ENCODE data around the gene SETD1A.

Gene SETD1A

GRCh38 chr16:30992931-30993816 lies 35.6 kb downstream of the SETD1A start:
- Histone ChIP-seq H3K4me2 (ENCODE audit: low read length) (peak overlapping the region; percentile 26; the same call in 1 of the 2 replicates), H3K9me3 (ENCODE audit: insufficient read depth, low read length) (no peaks in the 10 kb centered on the region), H3K27ac (ENCODE audit: low read length) (no peak overlapping the region), H3K36me3 (replicated peaks; ENCODE audit: low read depth, low read length) (no peaks in the 10 kb centered on the region), H3K79me2 (ENCODE audit: low read length) (no peaks in the 10 kb centered on the region), H3K27me3 (ENCODE audit: low read depth, low read length) (0 out of 2 replicates have a peak, but pooled peaks cover 7% of the 10 kb centered on the region), H4K20me1 (ENCODE audit: insufficient read depth, low read length) (no peaks in the 10 kb centered on the region), H3K4me3 (ENCODE audit: low read length) (no peak overlapping the region), H3K4me1 (ENCODE audit: low read length) (peaks cover 27% of the 10 kb centered on the region), H3K9ac (ENCODE audit: low read length) (no peak overlapping the region), H2AFZ (ENCODE audit: low read depth, low read length) (no peak overlapping the region)
- TF ChIP-seq CTCF (IDR thresholded peaks at IDR 0.05; ENCODE audit: low read depth, low read length) (no peak), EZH2phosphoT487 (IDR thresholded peaks at IDR 0.05; ENCODE audit: low read depth) (no peak)

GRCh38 chr16:30995927-30996323 lies 38.4 kb downstream of the SETD1A start:
- H3K4me3 ChIP-seq (ENCODE audit: low read length): peak overlapping the region; percentile 94
- H3K27ac ChIP-seq (ENCODE audit: low read length): peak overlapping the region; percentile 63; the same call in 1 of the 2 replicates
- 0 out of 2 replicates have a peak, but pooled peaks cover 7% of the 10 kb centered on the region for H3K27me3 ChIP-seq (ENCODE audit: low read depth, low read length)
- H3K4me1 ChIP-seq (ENCODE audit: low read length): peaks cover 19% of the 10 kb centered on the region; the same call in 1 of the 2 replicates
- H4K20me1 ChIP-seq (ENCODE audit: insufficient read depth, low read length): no peaks in the 10 kb centered on the region
- H3K9me3 ChIP-seq (ENCODE audit: insufficient read depth, low read length): no peaks in the 10 kb centered on the region
- no peaks in the 10 kb centered on the region for H3K79me2 ChIP-seq (ENCODE audit: low read length)
- H3K36me3 ChIP-seq (replicated peaks; ENCODE audit: low read depth, low read length): no peaks in the 10 kb centered on the region
- H3K9ac ChIP-seq (ENCODE audit: low read length): peak overlapping the region; percentile 97
- TF ChIP-seq EZH2phosphoT487 (IDR thresholded peaks at IDR 0.05; ENCODE audit: low read depth): no peak
- TF ChIP-seq CTCF (IDR thresholded peaks at IDR 0.05; ENCODE audit: low read depth, low read length): no peak
- peak overlapping the region; percentile 100 for H3K4me2 ChIP-seq (ENCODE audit: low read length)
- no peak overlapping the region; the same call in 1 of the 2 replicates for H2AFZ ChIP-seq (ENCODE audit: low read depth, low read length)

- peak overlapping the region; percentile 97 for H3K9ac ChIP-seq (ENCODE audit: low read length)
- H3K9me3 ChIP-seq (ENCODE audit: insufficient read depth, low read length): no peaks in the 10 kb centered on the region
- no peaks in the 10 kb centered on the region for H3K36me3 ChIP-seq (replicated peaks; ENCODE audit: low read depth, low read length)
- peaks cover 19% of the 10 kb centered on the region; the same call in 1 of the 2 replicates for H3K4me1 ChIP-seq (ENCODE audit: low read length)
- no peaks in the 10 kb centered on the region for H4K20me1 ChIP-seq (ENCODE audit: insufficient read depth, low read length)
- no peaks in the 10 kb centered on the region for H3K79me2 ChIP-seq (ENCODE audit: low read length)
- peak overlapping the region; percentile 94 for H3K4me3 ChIP-seq (ENCODE audit: low read length)
- no peak for TF ChIP-seq EZH2phosphoT487 (IDR thresholded peaks at IDR 0.05; ENCODE audit: low read depth)
- no peak for TF ChIP-seq CTCF (IDR thresholded peaks at IDR 0.05; ENCODE audit: low read depth, low read length)
- H2AFZ ChIP-seq (ENCODE audit: low read depth, low read length): peak overlapping the region; percentile 94
- 0 out of 2 replicates have a peak, but pooled peaks cover 7% of the 10 kb centered on the region for H3K27me3 ChIP-seq (ENCODE audit: low read depth, low read length)
- H3K4me2 ChIP-seq (ENCODE audit: low read length): peak overlapping the region; percentile 100
- H3K27ac ChIP-seq (ENCODE audit: low read length): peak overlapping the region; percentile 63
These were observed 38.9 kb downstream of the SETD1A start for GRCh38 chr16:30996324-30996984.
